Skeletal muscle cell (primary cell): Measurements from ENCODE around the gene MRPL49.
"Not testable (repeated sequence)": the region's sequence is repeated elsewhere in the genome, so short reads cannot be mapped to it uniquely, and the experiment has no call there.

ENCODE experiments used
- DNase-seq: peaks from one replicate; pipeline ENCODE4 v3.0.0-alpha.2; 2010; ENCODE audit warnings: low read depth
- H3K4me3 ChIP-seq: 2 replicates; pipeline ENCODE4 v1.5.1; 2011; ENCODE audit warnings: low read depth, mild to moderate bottlenecking, control low read depth, low read length, moderate library complexity

MRPL49 gene

DNA sequence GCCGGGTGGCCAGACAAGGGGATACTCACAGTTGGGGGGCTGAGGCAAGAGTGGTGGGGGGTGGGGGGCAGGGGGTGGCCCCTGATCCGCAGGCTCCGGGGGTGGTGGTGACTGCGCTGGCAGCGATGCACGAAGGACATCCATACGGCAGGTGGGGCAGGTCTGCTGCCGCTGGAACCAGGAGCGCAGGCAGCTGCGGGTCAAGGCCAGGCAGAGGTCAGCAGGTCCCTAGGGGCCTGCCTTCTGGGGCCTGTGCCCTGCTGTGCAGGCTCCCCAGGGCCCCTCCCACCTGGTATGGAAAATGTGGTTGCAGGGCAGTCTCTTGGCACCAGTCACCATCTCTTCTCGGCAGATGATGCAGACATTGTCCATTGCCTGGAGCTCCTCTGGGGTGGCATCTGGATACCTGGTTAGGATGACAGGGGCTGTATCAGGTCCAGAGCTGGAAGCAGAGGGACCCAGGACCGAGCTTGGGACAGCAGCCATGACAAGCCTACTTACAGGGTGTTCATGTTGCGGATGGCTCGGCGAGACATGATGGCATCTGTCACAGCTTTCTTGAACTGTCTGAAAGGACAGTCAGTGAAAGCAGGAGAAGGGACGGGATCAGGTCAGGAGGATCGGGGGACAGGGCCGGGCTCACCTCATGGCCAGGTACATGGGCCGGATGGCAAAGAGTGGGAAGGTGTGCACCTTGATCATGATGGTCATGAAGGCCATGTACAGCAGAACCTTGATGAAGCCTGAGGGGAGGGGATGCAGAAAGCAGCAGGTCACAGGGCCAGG lies 8.7 kb downstream of the MRPL49 start:
- DNase-seq = no peak
- H3K4me3 ChIP-seq = no peak overlapping the region

GRCh38 chr11:65131417-65131776 lies 9.3 kb downstream of the MRPL49 start:
- DNase-seq = no peak
- no peak overlapping the region for H3K4me3 ChIP-seq

- no peak overlapping the region for H3K4me3 ChIP-seq
- DNase-seq = no peak
These were observed 9.7 kb downstream of the MRPL49 start for GRCh38 chr11:65131895-65132237.

- no peak for DNase-seq
- peak overlapping the region; percentile 95 for H3K4me3 ChIP-seq
These were observed 10.3 kb downstream of the MRPL49 start for GRCh38 chr11:65132238-65132987.

- no peak for DNase-seq
- H3K4me3 ChIP-seq = peak overlapping the region; percentile 95
These were observed 11.0 kb downstream of the MRPL49 start for GRCh38 chr11:65132988-65133700.

DNA sequence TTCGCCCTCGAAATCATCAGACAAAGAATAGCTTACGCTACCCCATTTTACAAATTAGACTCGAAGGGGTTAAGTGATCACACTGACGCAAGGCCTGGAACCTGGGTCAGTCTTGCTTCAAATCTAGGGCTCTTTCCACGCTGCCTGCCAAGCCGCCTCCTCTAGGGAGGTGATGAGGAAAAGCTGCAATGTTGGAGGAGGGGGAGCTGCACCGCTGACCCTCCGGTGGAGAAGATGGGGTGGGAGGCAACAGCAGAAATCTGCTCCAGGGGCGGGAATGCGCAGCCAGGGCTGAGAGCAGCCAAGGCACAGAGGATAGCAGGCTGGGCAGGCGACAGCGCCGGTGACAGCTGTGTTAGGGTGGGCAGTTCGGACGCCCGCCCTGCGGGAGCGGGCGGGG lies 11.6 kb downstream of the MRPL49 start:
- no peak for DNase-seq
- peak overlapping the region; percentile 95 for H3K4me3 ChIP-seq

- peak within 1 kb of the TSS; percentile 95 for H3K4me3 ChIP-seq
- DNase-seq = peak; percentile 59
These were observed 12.3 kb downstream of the MRPL49 start, which contains the start of gene SYVN1 for GRCh38 chr11:65134240-65134951. Gene SYVN1, minus strand, starts transcription at chr11:65134519. Its CDS starts 918 bp downstream, at chr11:65133601.

DNA sequence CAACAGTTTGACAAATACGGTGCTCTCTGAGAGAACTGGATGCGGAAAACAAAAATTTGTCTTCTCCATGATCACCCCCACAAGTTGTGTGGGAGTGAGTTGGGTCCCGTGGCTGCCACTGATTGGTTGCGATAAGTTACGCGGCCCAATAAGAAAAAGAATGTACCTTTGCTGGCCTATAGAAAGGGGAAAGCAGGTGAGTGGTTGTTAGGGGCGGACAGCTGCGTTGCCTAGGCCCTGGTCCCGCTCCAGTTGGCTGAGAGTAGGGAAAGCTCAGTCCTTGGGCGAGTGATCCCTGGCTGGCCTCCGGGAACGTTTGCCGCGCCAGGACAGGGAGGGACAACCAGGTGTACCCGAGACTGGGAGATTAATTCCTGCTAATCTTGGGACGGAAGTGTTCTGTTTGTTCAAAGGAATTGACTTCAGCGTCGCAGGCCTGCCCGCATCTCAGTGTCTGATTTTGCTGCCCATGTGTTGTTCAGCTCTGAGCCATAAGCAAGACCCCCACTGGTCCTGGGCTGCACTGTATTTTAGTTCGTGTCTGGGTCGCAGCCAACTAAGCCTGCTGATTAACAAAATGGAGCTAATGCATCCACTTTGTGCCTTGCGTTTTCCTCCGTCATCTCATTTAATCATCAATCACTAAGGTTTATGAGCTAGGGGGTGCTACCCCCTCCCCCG lies 13.0 kb downstream of the MRPL49 start:
- peak; percentile 92 for DNase-seq
- H3K4me3 ChIP-seq = peak overlapping the region; percentile 95

DNA sequence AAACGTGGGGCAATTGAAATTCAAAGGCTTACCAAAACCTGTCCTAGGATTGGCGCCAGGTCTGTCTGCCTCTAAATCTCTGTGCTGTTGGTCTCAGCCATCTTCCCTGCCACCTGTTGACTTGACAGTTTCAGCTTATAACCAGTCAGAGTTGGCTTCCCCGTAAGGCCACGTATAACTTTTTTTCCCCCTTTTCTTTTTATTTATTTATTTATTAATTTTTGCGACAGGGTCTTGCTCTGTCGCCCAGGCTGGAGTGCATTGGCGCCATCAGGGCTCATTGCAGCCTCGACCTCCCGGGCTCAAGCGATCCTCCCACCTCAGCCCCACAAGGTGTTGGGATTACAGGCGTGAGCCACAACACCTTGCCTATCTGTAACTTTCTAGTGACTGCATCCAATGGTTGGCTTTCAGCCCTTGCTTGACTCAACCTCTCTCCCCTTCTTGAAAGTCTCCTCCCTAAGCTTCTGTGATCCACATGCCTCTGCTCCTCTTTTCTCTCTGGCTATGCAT lies 13.6 kb downstream of the MRPL49 start:
- peak overlapping the region; percentile 95 for H3K4me3 ChIP-seq
- DNase-seq = no peak

DNA sequence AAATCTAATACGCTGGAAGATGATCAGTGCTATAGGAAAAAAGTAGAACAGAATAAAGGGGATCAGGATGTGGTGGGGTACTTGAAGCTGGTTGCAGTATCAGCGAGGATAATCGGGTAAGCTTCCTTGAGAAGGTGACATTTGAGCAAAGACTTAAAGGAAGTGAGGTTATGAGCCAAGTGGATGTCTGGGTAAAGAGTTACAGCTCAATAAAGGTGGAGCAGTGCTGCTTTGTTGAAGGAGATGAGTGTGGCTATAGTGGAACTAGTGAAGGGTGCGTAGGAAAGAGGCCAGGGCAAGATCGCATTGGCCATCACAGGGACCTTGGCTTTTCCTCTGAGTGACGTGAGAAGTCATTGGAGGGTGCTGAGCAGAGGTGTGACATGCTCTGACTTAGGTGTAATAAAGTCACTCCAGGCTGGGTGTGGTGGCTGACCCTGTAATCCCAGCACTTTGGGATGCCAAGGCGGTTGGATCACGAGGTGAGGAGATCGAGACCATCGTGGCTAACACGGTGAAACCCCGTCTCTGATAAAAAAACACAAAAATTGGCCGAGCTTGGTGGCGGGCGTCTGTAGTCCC lies 14.5 kb downstream of the MRPL49 start:
- H3K4me3 ChIP-seq = no peak overlapping the region
- DNase-seq = no peak

GRCh38 chr11:65141896-65142494 lies 19.9 kb downstream of the MRPL49 start:
- no peak for DNase-seq
- no peak overlapping the region for H3K4me3 ChIP-seq

DNA sequence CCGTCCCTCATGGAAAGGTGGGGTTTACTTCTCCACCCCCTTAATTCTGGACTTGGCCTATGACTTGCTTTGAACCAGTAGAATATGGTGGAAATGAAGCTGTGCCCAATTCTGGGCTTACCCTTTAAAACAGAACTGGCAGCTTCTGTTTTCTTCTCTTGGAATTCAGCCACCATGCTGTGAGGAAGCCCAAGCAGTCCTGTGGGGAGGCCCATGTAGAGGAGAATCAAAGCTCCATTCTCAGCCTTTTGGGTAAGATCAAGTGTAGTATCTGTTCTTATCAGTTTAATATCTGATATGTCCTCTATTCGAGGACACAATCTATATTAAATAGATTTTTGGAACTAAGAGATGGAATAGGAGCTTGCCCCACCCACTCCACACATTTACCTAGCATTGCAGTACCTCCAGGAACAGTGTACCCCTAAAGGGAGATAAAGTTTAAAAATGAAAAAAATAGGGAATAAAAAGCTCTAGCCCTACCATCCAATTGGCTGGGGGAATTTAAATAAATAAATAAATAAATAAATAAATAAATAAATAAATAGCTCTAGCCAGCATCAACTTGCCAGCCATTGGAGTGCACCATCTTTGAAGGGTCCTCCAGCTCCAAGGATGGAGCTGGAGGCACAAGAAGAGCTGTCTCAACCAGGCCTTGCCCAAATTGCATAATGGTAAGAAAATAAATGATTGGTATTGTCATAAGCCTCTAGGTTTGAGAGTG lies 25.4 kb downstream of the MRPL49 start:
- DNase-seq = no peak
- no peak overlapping the region for H3K4me3 ChIP-seq

- H3K4me3 ChIP-seq = no peak overlapping the region
- no peak for DNase-seq
These were observed 26.5 kb downstream of the MRPL49 start for GRCh38 chr11:65148657-65149056.

DNA sequence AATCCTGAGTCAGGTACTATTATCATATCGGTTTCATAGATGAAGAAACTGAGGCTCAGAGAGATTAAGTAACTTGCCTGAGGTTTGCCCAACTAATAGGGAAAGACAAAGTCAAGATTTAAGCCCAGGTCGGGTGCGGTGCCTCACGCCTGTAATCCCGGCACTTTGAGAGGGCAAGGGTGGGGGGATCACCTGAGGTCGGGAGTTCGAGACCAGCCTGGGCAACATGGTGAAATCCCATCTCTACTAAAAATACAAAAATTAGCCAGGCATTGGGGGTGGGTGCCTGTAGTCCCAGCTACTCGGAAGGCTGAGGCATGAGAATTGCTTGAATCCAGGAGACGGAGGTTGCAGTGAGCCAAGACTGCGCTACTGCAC lies 28.0 kb downstream of the MRPL49 start:
- not testable (repeated sequence) for DNase-seq, H3K4me3 ChIP-seq

GRCh38 chr11:65150509-65151299 lies 28.6 kb downstream of the MRPL49 start:
- no peak overlapping the region for H3K4me3 ChIP-seq
- peak; percentile 47 for DNase-seq

DNA sequence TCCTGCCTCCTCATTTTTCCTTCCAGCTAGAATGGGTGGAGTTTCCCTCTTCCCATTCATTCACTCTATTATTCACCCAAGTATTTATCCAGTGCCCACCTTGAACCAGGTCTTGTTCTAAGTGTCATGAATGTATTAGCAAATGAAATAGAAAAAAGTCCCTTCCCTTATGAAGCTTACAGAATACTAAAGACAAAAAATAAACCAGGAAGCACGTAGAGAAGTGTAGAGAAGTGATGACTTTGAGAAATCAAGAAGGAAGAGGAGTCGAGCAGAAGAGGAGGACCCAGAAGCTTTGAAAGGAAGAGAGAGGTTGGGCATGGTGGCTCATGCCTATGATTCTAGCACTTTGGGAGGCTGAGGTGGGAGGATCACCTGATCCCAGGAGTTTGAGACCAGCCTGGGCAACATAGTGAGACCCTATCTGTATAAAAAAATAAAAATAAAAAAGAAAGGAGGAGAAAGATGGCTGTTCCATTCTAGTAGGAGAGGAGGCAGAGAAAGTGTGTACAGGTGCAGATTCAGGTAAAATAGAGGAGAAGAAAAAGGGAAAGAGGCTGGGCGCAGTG lies 29.3 kb downstream of the MRPL49 start:
- no peak overlapping the region for H3K4me3 ChIP-seq
- no peak for DNase-seq

- DNase-seq = no peak
- H3K4me3 ChIP-seq = no peak overlapping the region
These were observed 30.0 kb downstream of the MRPL49 start for GRCh38 chr11:65152122-65152521.
